ENCODE measurements around the gene ADAMTSL1. TPM values are rescaled to one million over a fixed set of nuclear protein-coding genes. Genes with fewer than 3 reads are reported as not detected.

The ADAMTSL1 gene
- total RNA-seq, 1 experiment from 2014 or later: 0.94 TPM

GRCh38 chr9:18568973-18569372 lies 95.0 kb downstream of the ADAMTSL1 start:
- Mint-ChIP-seq H3K27ac (no peak overlapping the region), H3K4me1 (peaks cover 18% of the 10 kb centered on the region), H3K36me3 (no peaks in the 10 kb centered on the region), H3K27me3 (ENCODE audit: low read depth) (no peaks in the 10 kb centered on the region), H3K9me3 (0 out of 2 replicates have a peak, but pooled peaks cover 3% of the 10 kb centered on the region), H3K4me3 (no peak overlapping the region)
- ChIA-PET CTCF (no interaction called here), POLR2A (no interaction called here)
- peak; percentile 38; the same call in 1 of the 2 replicates for ATAC-seq
- DNase-seq (ENCODE audit: low spot score): no peak
- TF ChIP-seq AFF4 (CRISPR knock-in tag; IDR thresholded peaks at IDR 0.05; ENCODE audit: borderline replicate concordance) (no peak), ELF4 (CRISPR knock-in tag; IDR thresholded peaks at IDR 0.05; ENCODE audit: low read depth) (no peak), RORB (CRISPR knock-in tag; IDR thresholded peaks at IDR 0.05) (no peak), ATF2 (CRISPR knock-in tag; IDR thresholded peaks at IDR 0.05; ENCODE audit: borderline replicate concordance, low read depth) (no peak), ESRRA (CRISPR knock-in tag; IDR thresholded peaks at IDR 0.05; ENCODE audit: borderline replicate concordance) (no peak), TEAD1 (CRISPR knock-in tag; IDR thresholded peaks at IDR 0.05) (no peak), CREB1 (CRISPR knock-in tag; IDR thresholded peaks at IDR 0.05) (no peak), ATF3 (CRISPR knock-in tag; conservative IDR thresholded peaks at IDR 0.05) (no peak), SMAD4 (CRISPR knock-in tag; IDR thresholded peaks at IDR 0.05) (no peak)
- TF ChIP-seq, protein P1, sequence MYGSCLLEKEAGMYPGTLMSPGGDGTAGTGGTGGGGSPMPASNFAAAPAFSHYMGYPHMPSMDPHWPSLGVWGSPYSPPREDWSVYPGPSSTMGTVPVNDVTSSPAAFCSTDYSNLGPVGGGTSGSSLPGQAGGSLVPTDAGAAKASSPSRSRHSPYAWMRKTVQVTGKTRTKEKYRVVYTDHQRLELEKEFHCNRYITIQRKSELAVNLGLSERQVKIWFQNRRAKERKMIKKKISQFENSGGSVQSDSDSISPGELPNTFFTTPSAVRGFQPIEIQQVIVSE (CRISPR knock-in tag; IDR thresholded peaks at IDR 0.05; ENCODE audit: borderline replicate concordance): no peak

- Mint-ChIP-seq H3K27ac (no peak overlapping the region), H3K4me1 (peaks cover 18% of the 10 kb centered on the region), H3K9me3 (0 out of 2 replicates have a peak, but pooled peaks cover 3% of the 10 kb centered on the region), H3K27me3 (ENCODE audit: low read depth) (no peaks in the 10 kb centered on the region), H3K4me3 (no peak overlapping the region), H3K36me3 (no peaks in the 10 kb centered on the region)
- ATAC-seq: no peak
- TF ChIP-seq, protein P2, sequence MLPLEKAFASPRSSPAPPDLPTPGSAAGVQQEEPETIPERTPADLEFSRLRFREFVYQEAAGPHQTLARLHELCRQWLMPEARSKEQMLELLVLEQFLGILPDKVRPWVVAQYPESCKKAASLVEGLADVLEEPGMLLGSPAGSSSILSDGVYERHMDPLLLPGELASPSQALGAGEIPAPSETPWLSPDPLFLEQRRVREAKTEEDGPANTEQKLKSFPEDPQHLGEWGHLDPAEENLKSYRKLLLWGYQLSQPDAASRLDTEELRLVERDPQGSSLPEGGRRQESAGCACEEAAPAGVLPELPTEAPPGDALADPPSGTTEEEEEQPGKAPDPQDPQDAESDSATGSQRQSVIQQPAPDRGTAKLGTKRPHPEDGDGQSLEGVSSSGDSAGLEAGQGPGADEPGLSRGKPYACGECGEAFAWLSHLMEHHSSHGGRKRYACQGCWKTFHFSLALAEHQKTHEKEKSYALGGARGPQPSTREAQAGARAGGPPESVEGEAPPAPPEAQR (CRISPR knock-in tag; IDR thresholded peaks at IDR 0.05): no peak
- no peak for TF ChIP-seq NFATC4 (CRISPR knock-in tag; IDR thresholded peaks at IDR 0.05)
- TF ChIP-seq, protein P3, sequence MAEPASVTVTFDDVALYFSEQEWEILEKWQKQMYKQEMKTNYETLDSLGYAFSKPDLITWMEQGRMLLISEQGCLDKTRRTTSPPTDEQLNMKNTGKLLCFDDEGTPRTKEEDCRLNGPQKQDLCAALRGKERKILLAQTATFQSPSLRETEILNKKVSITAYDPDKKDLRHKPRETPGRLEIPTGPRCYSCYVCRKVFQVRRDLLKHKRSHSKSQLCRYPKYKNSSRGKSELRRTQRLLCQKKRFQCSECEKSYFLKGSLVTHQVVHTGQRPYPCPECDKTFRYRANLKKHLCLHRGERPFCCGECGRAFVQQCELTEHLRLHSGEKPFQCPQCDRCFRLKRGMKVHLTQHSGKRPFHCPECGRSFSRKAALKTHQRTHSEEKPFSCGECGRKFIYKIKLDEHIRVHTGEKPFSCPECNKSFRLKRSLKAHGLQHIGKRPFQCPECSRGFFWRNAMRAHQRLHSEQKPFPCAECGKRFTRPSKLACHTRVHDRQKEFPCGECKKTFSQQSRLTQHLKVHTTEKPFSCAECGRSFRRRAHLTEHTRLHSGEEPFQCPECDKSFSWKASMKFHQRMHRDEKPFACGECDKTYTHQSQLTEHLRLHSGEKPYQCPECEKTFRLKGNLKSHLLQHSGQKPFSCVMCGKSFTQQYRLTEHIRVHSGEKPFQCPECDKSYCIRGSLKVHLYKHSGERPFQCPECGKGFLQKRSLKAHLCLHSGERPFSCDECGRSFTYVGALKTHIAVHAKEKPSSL (CRISPR knock-in tag; conservative IDR thresholded peaks at IDR 0.05): no peak
- TF ChIP-seq NFE2L1 (CRISPR knock-in tag; IDR thresholded peaks at IDR 0.05): no peak
- TF ChIP-seq ZNF232 (CRISPR knock-in tag; IDR thresholded peaks at IDR 0.05): no peak
- TF ChIP-seq SMAD3 (CRISPR knock-in tag; IDR thresholded peaks at IDR 0.05; ENCODE audit: borderline replicate concordance): no peak
- no peak for TF ChIP-seq ATF3 (CRISPR knock-in tag; conservative IDR thresholded peaks at IDR 0.05)
- DNase-seq (ENCODE audit: low spot score): no peak
- POLR2A ChIA-PET: no interaction called here
- CTCF ChIA-PET: no interaction called here
These were observed 96.1 kb downstream of the ADAMTSL1 start for GRCh38 chr9:18569941-18570630.
